H54 (cell line): ENCODE data around the gene TMEM98.
"Not testable (repeated sequence)": the region's sequence is repeated elsewhere in the genome, so short reads cannot be mapped to it uniquely, and the experiment has no call there.

Experiments used
- DNase-seq: peaks from one replicate; pipeline ENCODE4 v3.0.0; 2011; ENCODE audit warnings: low spot score, mixed read lengths; ENCODE audit not compliant: insufficient read length
- FAIRE-seq: peaks from 3 replicates; lab custom pipeline; 2011; peaks lifted over from hg19 to GRCh38; lab: Jason Lieb, UNC
- POLR2A ChIP-seq: IDR thresholded peaks from 2 replicates; pipeline ENCODE4 v1.6.1; 2011; ENCODE audit warnings: low read depth, mild to moderate bottlenecking, low read length

TMEM98 gene, protein sequence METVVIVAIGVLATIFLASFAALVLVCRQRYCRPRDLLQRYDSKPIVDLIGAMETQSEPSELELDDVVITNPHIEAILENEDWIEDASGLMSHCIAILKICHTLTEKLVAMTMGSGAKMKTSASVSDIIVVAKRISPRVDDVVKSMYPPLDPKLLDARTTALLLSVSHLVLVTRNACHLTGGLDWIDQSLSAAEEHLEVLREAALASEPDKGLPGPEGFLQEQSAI

DNA sequence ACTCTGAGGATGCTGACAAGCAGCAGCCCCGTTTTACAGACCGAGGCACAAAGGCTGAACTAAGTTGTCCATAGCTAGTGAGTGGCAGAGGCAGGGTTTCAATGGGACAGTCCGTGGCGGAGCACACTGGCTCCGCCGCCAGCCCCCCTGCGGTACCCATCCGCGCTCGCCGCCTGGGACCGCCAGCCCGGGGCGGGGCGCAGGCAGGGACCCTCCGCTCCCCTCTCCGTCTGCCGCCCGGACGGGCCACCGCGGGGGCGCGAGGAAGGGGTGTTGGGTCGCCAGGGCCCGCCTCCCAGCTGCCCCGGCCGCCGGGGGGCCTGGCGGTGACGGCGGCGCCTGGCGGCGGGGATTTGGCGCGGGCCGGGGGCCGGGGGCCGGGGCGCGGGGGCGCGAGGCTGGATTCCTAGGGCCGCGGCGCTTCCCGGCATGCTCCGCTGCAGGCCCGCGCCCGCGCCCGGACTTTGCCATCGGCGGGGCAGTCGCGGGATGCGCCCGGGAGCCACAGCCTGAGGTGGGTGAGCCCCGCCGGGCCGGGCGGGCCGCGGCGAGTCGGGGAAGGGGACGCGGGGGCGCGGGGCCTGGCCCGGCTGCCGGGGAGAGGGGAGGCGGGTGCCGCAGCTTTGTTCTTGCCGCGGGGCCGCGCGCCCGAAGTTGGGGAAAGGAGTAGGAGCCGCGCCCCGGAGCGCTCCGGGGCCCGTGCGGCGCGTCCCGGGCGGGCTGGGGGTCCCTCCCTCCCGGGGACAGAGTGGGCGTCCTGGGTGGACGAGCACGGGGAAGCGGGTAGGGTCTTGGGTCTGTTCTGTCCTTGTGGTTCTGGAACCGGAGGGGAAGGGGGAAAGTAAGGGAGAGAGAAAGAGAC, at the start of gene TMEM98:
TMEM98 (plus strand) TSS at position 430 of the 862 bp plus-strand sequence. CDS start 3,376 bp downstream, outside the sequence.
- TF ChIP-seq POLR2A, result no peak
- DNase-seq (no peak), FAIRE-seq (no peak)

DNA sequence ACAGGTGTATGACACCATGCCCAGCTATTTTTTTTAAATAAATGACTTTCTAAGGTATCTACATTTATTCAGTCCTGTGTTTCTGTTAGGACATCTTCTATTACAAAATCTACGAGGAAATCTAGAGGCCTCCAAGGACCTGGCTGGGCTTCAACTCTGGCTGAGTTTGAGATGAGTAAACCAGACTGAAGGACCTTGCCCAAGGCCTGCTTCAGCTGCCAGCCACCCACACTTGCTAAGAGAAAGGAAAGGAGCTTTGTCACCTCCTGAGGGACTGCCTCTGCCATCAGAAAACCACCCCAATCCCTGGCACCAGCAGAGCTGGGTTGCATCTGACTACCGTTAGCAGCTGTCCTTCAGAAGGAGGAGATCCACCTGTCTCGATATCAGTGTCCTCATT, 49.7 kb upstream of the TMEM98 start:
- TF ChIP-seq POLR2A, result no peak
- DNase-seq (no peak), FAIRE-seq (no peak)

- TF ChIP-seq POLR2A, result no peak
- FAIRE-seq, result no peak
- no peak for DNase-seq
These were observed 48.8 kb upstream of the TMEM98 start for GRCh38 chr17:32879134-32879533.

GRCh38 chr17:32880671-32881453, 47.1 kb upstream of the TMEM98 start:
- FAIRE-seq, result no peak
- DNase-seq, result no peak
- TF ChIP-seq POLR2A, result no peak

DNA sequence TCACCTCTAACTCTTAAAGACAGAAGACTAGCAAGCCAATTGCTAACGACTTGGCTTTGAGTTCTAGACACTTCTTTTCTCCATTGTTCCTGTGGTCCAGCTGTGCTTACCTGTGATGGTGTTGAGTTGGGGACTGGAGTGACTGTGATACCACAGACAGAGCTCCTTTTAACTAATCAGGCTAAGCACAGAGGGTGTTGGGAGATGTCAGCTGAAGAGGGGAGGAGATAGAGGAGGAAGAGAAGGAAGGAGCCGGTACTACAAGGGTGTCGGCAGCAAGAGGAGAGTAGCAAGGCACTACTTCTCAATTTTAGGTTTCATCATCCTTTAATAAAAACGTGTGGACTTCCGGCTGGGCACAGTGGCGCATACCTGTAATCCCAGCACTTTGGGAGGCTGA, 45.9 kb upstream of the TMEM98 start:
- DNase-seq, result no peak
- TF ChIP-seq POLR2A, result no peak
- FAIRE-seq, result no peak

GRCh38 chr17:32882734-32883133, 45.2 kb upstream of the TMEM98 start:
- DNase-seq, result no peak
- TF ChIP-seq POLR2A, result no peak
- no peak for FAIRE-seq

DNA sequence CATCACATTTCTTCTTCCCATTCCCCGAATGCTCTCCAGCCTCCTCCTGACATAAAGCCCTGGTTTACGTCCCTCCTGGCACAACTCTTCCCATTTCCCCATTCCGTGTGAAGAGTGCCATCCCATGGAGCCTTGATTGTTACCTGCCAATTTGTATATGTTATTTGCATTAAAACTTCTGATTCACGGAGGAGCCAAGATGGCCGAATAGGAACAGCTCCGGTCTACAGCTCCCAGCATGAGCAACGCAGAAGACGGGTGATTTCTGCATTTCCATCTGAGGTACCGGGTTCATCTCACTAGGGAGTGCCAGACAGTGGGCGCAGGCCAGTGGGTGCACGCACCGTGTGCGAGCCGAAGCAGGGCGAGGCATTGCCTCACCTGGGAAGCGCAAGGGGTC, 41.0 kb upstream of the TMEM98 start:
- not testable (repeated sequence) for FAIRE-seq, DNase-seq

DNA sequence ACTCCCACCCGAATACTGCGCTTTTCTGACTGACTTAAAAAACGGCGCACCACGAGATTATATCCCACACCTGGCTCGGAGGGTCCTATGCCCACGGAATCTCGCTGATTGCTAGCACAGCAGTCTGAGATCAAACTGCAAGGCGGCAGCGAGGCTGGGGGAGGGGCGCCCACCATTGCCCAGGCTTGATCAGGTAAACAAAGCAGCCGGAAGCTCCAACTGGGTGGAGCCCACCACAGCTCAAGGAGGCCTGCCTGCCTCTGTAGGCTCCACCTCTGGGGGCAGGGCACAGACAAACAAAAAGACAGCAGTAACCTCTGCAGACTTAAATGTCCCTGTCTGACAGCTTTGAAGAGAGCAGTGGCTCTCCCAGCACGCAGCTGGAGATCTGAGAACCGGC, 40.5 kb upstream of the TMEM98 start:
- not testable (repeated sequence) for FAIRE-seq, DNase-seq

DNA sequence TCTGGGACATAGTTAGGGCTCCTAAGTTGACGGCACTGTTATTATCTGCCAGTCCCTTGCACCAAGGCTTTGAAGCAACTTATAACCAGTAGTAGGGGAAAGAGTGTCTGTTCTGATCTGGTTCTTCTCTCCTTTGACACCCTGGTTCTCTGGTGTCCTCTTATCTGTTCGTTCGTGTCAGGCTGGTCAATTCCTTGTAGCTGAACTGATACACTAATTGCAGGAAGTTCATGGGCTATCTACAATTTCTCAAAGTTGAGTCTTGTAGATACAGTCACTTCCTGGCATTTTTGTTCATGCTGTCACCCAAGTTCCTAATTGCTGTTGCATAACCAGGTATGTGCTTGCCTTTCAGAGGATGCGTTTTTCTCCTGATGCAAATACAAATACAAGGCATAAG, 33.7 kb upstream of the TMEM98 start:
- FAIRE-seq, result no peak
- TF ChIP-seq POLR2A, result no peak
- no peak for DNase-seq

DNA sequence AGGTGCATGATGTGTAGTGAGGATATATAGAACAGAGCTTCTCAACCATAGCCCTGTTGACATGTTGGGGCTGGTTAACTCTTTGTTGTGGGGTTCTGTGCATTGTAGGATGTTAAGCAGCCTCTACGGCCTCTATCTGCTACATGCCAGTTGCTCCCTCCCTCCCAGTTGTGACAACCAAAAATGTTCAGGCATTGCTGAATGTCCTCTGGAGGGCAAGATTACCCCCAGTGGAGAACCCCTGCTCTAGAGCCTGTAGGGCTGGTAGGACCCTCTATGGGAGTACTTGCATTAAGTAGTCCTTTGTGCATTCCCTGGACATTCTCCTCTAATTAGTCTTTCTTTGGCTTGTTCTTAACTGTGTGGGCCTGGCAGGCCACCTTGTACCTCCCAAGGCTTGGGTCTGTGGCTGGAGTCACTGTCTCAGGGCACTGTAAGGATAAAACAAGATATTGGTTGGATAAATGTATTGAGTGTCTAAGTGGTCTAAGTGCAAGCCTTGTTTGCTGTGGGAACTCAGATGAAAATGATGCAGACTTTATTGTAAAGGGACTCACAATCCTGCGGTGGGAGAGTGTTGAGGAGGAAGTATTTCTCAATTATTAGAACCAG, 31.2 kb upstream of the TMEM98 start:
- no peak for TF ChIP-seq POLR2A
- DNase-seq (no peak), FAIRE-seq (no peak)

- FAIRE-seq (no peak), DNase-seq (no peak)
- TF ChIP-seq POLR2A, result no peak
These were observed 28.5 kb upstream of the TMEM98 start for GRCh38 chr17:32899236-32900013.

DNA sequence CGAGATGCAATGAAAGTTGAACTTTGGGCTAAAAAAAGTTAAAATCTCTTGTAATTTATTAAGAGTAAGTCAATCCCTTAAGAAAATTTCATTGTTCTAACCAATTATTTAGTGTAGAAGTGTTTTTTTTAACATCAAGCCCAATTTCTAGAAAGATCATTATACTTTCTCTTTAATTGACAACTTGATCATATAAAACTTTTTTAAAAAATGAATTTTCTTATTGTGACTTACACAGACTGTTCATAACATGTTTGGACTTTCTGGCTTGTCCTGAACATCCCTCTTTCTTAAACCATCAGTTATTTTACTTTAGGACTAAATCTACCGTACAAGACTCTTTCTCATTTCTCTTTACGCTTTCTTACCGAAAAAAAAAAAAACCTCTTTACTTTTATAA, 26.2 kb upstream of the TMEM98 start:
- no peak for TF ChIP-seq POLR2A
- DNase-seq (no peak), FAIRE-seq (no peak)
